ENCODE data around the gene ARHGEF10L.

- no peak for TF ChIP-seq CTCF (IDR thresholded peaks at IDR 0.05)
- TF ChIP-seq POLR2A (IDR thresholded peaks at IDR 0.05): no peak
These were observed 22.9 kb downstream of the ARHGEF10L start for GRCh38 chr1:17562375-17562774.

Data from vagina (tissue), 2 donors.